Mesenchymal stem cell (in vitro differentiated cells and primary cell): ENCODE results near the gene ACAA1.

ENCODE experiments used
- DNase-seq: peaks from one replicate; pipeline ENCODE4 v3.0.0-alpha.2; 2013
- H2AFZ ChIP-seq: one replicate; pipeline ENCODE4 v1.6.1; 2013; ENCODE audit warnings: low read depth, mild to moderate bottlenecking, control low read depth, inconsistent platforms, low read length, moderate library complexity
- H2AK5ac ChIP-seq: 2 replicates; pipeline ENCODE4 v1.6.1; 2013; ENCODE audit warnings: low read length, moderate library complexity, mild to moderate bottlenecking, inconsistent platforms; ENCODE audit not compliant: severe bottlenecking
- H2BK120ac ChIP-seq: one replicate; pipeline ENCODE4 v1.6.1; 2013; ENCODE audit warnings: low read depth, mild to moderate bottlenecking, inconsistent platforms, low read length, moderate library complexity
- H2BK12ac ChIP-seq, 2 experiments: one replicate each; pipeline ENCODE4 v1.6.1; 2013; ENCODE audit warnings: inconsistent platforms in 2 of 2, low read length in 2 of 2, mild to moderate bottlenecking in 2 of 2, moderate library complexity in 2 of 2, control low read depth in 1 of 2
- H2BK15ac ChIP-seq: one replicate; pipeline ENCODE4 v1.6.1; 2013; ENCODE audit warnings: mild to moderate bottlenecking, low read depth, inconsistent platforms; ENCODE audit not compliant: poor library complexity, severe bottlenecking
- H2BK5ac ChIP-seq: 2 replicates; pipeline ENCODE4 v1.6.1; 2013; ENCODE audit warnings: low read depth, mild to moderate bottlenecking, low read length, control low read depth, inconsistent platforms; ENCODE audit not compliant: poor library complexity, severe bottlenecking
- H3K14ac ChIP-seq, 2 experiments: one replicate each; pipeline ENCODE4 v1.6.1; 2013; ENCODE audit warnings: inconsistent platforms in 2 of 2, low read length in 2 of 2, control low read depth in 1 of 2, mild to moderate bottlenecking in 1 of 2, moderate library complexity in 1 of 2
- H3K18ac ChIP-seq, 2 experiments: one replicate each; pipeline ENCODE4 v1.6.1; 2013; ENCODE audit warnings: inconsistent platforms in 2 of 2, low read length in 2 of 2, control low read depth in 1 of 2, low read depth in 1 of 2, mild to moderate bottlenecking in 1 of 2
- H3K23ac ChIP-seq, 2 experiments: one replicate each; pipeline ENCODE4 v1.6.1; 2013; ENCODE audit warnings: inconsistent platforms in 2 of 2, low read length in 2 of 2, mild to moderate bottlenecking in 2 of 2, moderate library complexity in 2 of 2, control low read depth in 1 of 2
- H3K27ac ChIP-seq: 2 replicates; pipeline ENCODE4 v1.5.1; 2013; ENCODE audit warnings: mild to moderate bottlenecking, moderate library complexity, low read length, control low read depth, inconsistent platforms; ENCODE audit not compliant: poor library complexity, severe bottlenecking
- H3K27me3 ChIP-seq, 2 experiments: 2 replicates each; pipeline versions ENCODE4 v1.6.1 to v1.7.0; 2013; ENCODE audit warnings: low read length in 2 of 2, mild to moderate bottlenecking in 2 of 2, moderate library complexity in 2 of 2, control low read depth in 1 of 2, inconsistent platforms in 1 of 2; ENCODE audit not compliant: control insufficient read depth in 1 of 2, insufficient read depth in 1 of 2
- H3K36me3 ChIP-seq, 2 experiments: 2 replicates each; pipeline versions ENCODE4 v1.6.1 to v1.7.0; 2013; ENCODE audit warnings: low read length in 2 of 2, control low read depth in 1 of 2, inconsistent platforms in 1 of 2, low read depth in 1 of 2, mild to moderate bottlenecking in 1 of 2; ENCODE audit not compliant: insufficient read depth in 2 of 2, control insufficient read depth in 1 of 2
- H3K4ac ChIP-seq, 2 experiments: one replicate each; pipeline ENCODE4 v1.6.1; 2013; ENCODE audit warnings: inconsistent platforms in 2 of 2, low read length in 2 of 2, mild to moderate bottlenecking in 2 of 2, moderate library complexity in 2 of 2, control low read depth in 1 of 2, low read depth in 1 of 2
- H3K4me1 ChIP-seq: 2 replicates; pipeline ENCODE4 v1.6.1; 2013; ENCODE audit warnings: low read depth, low read length, control low read depth; ENCODE audit not compliant: control insufficient read depth, insufficient read depth
- H3K4me2 ChIP-seq: 2 replicates; pipeline ENCODE4 v1.6.1; 2013; ENCODE audit warnings: low read length, mild to moderate bottlenecking, inconsistent platforms; ENCODE audit not compliant: poor library complexity, severe bottlenecking
- H3K4me3 ChIP-seq, 2 experiments: 2 replicates each; pipeline versions ENCODE4 v1.5.1 to v1.7.0; 2013; ENCODE audit warnings: low read length in 2 of 2, mild to moderate bottlenecking in 2 of 2, control low read depth in 1 of 2, low read depth in 1 of 2; ENCODE audit not compliant: insufficient read depth in 1 of 2
- H3K79me1 ChIP-seq: replicated peaks from 2 replicates; pipeline ENCODE4 v1.6.1; 2013; ENCODE audit warnings: mild to moderate bottlenecking, control low read depth, low read length, inconsistent platforms; ENCODE audit not compliant: poor library complexity, severe bottlenecking
- H3K9ac ChIP-seq: 2 replicates; pipeline ENCODE4 v1.7.0; 2013; ENCODE audit warnings: mild to moderate bottlenecking, low read length, moderate library complexity
- H3K9me3 ChIP-seq: 2 replicates; pipeline ENCODE4 v1.7.0; 2013; ENCODE audit warnings: mild to moderate bottlenecking, low read length; ENCODE audit not compliant: control insufficient read depth
- H4K8ac ChIP-seq: one replicate; pipeline ENCODE4 v1.6.1; 2013; ENCODE audit warnings: inconsistent platforms, mild to moderate bottlenecking, low read length, moderate library complexity
- H4K91ac ChIP-seq: one replicate; pipeline ENCODE4 v1.6.1; 2013; ENCODE audit warnings: mild to moderate bottlenecking, low read length, inconsistent platforms
- WGBS: methylation state at CpG from one replicate; pipeline ENCODE4 v1.1.7; 2013; ENCODE audit warnings: mixed read lengths; 5-methylcytosine and 5-hydroxymethylcytosine counted together

Gene ACAA1

GRCh38 chr3:38120693-38121450, 16.1 kb downstream of the ACAA1 start:
- no peak overlapping the region for H3K27ac ChIP-seq
- H3K4me3 ChIP-seq: no peak overlapping the region
- H3K9me3 ChIP-seq: no peaks in the 10 kb centered on the region
- H3K14ac ChIP-seq: no peak overlapping the region
- peaks cover 5% of the 10 kb centered on the region for H3K4me1 ChIP-seq
- H2AK5ac ChIP-seq: no peak overlapping the region
- peaks cover 6% of the 10 kb centered on the region for H3K79me1 ChIP-seq
- no peak overlapping the region for H2BK12ac ChIP-seq
- no peak overlapping the region for H3K4me2 ChIP-seq
- no peak overlapping the region for H2BK15ac ChIP-seq
- H2AFZ ChIP-seq: no peak overlapping the region
- H2BK5ac ChIP-seq: no peak overlapping the region
- no peak overlapping the region for H3K23ac ChIP-seq
- H3K27me3 ChIP-seq: peaks cover 0 to 2% of the 10 kb centered on the region in 2 experiments
- no peak overlapping the region for H3K18ac ChIP-seq
- H4K8ac ChIP-seq: no peak overlapping the region
- H2BK120ac ChIP-seq: no peak overlapping the region
- H3K4ac ChIP-seq: no peak overlapping the region
- no peak overlapping the region for H4K91ac ChIP-seq
- peaks cover 51 to 61% of the 10 kb centered on the region in 2 experiments for H3K36me3 ChIP-seq
- WGBS: 91% methylated on average over 11 of the region's 11 CpGs
- DNase-seq: no peak
- H3K9ac ChIP-seq: no peak overlapping the region

DNA sequence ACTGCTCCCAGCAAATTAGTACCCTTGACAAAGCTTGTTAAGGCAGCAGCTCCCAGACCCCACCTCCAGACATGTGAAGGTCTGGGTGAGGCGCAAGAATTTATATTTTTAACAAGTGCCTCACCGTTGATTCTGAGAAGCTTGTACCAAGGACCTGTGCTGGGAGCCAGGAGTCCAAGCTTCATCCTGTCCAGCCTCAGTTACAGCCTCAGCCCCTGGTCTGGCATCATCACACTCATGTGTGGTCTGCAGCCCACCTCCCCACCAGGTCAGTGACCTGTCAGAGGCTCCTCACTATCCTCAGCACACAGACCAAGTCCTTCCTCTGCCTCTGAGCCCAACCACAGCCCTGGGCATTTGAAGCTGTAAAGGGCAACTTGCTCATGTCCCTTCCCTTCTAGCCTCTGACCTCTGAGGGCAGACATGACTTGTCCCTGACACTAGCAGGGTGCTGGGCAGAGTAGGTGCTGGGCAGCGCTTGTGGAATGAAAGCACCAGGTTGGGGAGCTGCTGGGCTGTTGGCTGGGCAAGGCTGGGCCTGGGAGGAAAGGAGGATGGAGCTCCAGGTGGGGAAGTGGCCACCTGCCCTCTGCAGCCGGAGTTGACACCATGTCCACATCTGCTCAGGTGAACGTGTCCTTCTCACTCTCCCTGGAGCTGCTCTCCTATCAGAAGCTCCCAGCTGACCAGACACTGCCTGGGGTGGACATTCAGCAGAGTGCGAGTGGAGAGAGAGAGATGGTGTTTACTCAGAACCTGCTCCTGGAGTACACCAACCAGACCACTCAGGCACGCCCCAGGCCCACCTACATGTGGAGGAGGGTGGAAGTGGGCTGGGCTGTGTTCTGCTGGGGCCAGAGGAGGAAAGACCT, 16.9 kb downstream of the ACAA1 start:
- Histone ChIP-seq H4K8ac (no peak overlapping the region), H4K91ac (no peak overlapping the region), H3K27me3 (peaks cover 6 to 10% of the 10 kb centered on the region in 2 experiments), H2BK15ac (no peak overlapping the region), H2AFZ (no peak overlapping the region), H3K14ac (no peak overlapping the region), H3K18ac (no peak overlapping the region), H3K36me3 (peaks cover 45 to 53% of the 10 kb centered on the region in 2 experiments), H3K23ac (no peak overlapping the region), H3K4me2 (no peak overlapping the region), H3K4me3 (no peak overlapping the region), H3K9me3 (no peaks in the 10 kb centered on the region), H2BK120ac (no peak overlapping the region), H3K4ac (no peak overlapping the region), H3K4me1 (peaks cover 3% of the 10 kb centered on the region), H2BK5ac (no peak overlapping the region), H2BK12ac (no peak overlapping the region), H2AK5ac (no peak overlapping the region), H3K27ac (no peak overlapping the region), H3K9ac (no peak overlapping the region), H3K79me1 (peaks cover 2% of the 10 kb centered on the region)
- no peak for DNase-seq
- WGBS: over 99% methylated on average over 5 of the region's 7 CpGs

DNA sequence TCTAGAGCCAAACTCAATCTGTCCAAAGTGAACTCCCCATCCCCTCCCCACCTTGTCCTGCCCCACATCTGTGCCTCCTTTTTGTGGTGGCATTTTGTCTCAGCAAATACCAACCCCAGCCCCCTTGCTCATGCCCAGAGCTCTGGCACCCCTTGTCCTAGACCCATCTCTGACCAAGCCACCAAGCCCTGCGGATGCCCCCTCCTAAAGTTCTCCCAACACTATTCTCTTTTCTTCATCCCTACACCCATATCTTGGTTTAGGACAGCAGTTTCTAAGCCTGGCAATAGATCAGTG, 17.7 kb downstream of the ACAA1 start:
- H2BK15ac ChIP-seq: no peak overlapping the region
- peaks cover 39 to 44% of the 10 kb centered on the region in 2 experiments for H3K36me3 ChIP-seq
- no peak overlapping the region for H3K14ac ChIP-seq
- no peak overlapping the region for H4K91ac ChIP-seq
- H2BK12ac ChIP-seq: no peak overlapping the region
- H4K8ac ChIP-seq: no peak overlapping the region
- no peak overlapping the region for H2BK120ac ChIP-seq
- H2AK5ac ChIP-seq: no peak overlapping the region
- H2AFZ ChIP-seq: no peak overlapping the region
- H3K4me1 ChIP-seq: peaks cover 10% of the 10 kb centered on the region
- H3K4me3 ChIP-seq: no peak overlapping the region
- H3K4ac ChIP-seq: no peak overlapping the region
- no peak overlapping the region for H3K27ac ChIP-seq
- no peak overlapping the region for H3K9ac ChIP-seq
- WGBS: 100% methylated on average over 1 of the region's 1 CpG
- no peak overlapping the region for H3K4me2 ChIP-seq
- no peak for DNase-seq
- peaks cover 6 to 16% of the 10 kb centered on the region in 2 experiments for H3K27me3 ChIP-seq
- no peak overlapping the region for H3K18ac ChIP-seq
- no peaks in the 10 kb centered on the region for H3K79me1 ChIP-seq
- no peak overlapping the region for H3K23ac ChIP-seq
- H3K9me3 ChIP-seq: no peaks in the 10 kb centered on the region
- H2BK5ac ChIP-seq: no peak overlapping the region
